ENCODE results near the gene UGT1A10.

UGT1A10 gene

DNA sequence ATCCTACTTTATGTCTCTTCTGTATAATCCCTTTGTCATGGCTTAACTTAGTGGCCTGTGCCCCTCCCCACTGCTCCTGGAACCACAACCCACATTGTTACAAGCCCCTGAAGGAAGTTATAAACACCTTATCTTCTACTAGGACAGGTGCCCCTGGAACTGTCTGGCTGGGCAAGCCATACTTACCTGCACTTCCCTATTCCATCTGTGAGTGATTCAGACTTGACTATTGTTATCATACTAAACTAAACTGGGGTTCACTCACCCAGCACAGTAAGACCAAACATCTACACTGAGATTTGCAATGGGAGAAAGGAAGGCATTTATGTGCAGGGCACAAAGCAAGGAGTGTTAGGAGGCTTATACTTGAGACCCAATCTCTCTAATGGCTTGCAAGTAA is 52.8 kb downstream of the UGT1A10 start:
- Histone ChIP-seq H3K9me3 (ENCODE audit: severe bottlenecking) (no peaks in the 10 kb centered on the region), H3K27ac (ENCODE audit: poor library complexity, severe bottlenecking) (peak overlapping the region; percentile 87), H3K4me3 (ENCODE audit: severe bottlenecking) (no peak overlapping the region), H3K4me1 (ENCODE audit: insufficient read depth, poor library complexity, severe bottlenecking) (peaks cover 25% of the 10 kb centered on the region), H3K36me3 (ENCODE audit: low read depth) (no peaks in the 10 kb centered on the region), H3K27me3 (ENCODE audit: insufficient read depth, poor library complexity, severe bottlenecking) (no peaks in the 10 kb centered on the region)
- no peak for ATAC-seq (ENCODE audit: low read depth)
- DNase-seq (ENCODE audit: low spot score): no peak
- TF ChIP-seq, protein P1, sequence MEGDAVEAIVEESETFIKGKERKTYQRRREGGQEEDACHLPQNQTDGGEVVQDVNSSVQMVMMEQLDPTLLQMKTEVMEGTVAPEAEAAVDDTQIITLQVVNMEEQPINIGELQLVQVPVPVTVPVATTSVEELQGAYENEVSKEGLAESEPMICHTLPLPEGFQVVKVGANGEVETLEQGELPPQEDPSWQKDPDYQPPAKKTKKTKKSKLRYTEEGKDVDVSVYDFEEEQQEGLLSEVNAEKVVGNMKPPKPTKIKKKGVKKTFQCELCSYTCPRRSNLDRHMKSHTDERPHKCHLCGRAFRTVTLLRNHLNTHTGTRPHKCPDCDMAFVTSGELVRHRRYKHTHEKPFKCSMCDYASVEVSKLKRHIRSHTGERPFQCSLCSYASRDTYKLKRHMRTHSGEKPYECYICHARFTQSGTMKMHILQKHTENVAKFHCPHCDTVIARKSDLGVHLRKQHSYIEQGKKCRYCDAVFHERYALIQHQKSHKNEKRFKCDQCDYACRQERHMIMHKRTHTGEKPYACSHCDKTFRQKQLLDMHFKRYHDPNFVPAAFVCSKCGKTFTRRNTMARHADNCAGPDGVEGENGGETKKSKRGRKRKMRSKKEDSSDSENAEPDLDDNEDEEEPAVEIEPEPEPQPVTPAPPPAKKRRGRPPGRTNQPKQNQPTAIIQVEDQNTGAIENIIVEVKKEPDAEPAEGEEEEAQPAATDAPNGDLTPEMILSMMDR (IDR thresholded peaks at IDR 0.05; ENCODE audit: poor library complexity, severe bottlenecking): no peak

DNA sequence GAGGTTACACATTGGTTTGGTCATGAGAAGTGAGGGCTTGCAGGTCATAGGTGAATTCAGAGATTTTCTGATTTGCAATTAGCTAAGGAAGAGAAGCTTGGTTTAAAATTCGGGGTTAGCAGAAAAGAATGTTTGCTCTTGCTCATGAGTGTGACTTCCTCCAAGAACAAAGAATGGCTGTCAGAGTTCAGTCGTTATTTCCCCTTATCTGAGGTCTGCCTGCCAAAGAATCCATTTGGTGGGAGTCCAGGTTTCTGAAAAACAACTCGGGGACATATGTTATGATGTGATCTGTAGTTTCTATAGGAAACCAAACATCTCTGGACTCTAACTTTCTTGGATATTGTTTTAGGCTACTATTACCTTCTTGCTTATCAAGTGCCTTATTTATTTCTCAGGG is 53.3 kb downstream of the UGT1A10 start:
- TF ChIP-seq, protein P1 (IDR thresholded peaks at IDR 0.05; ENCODE audit: poor library complexity, severe bottlenecking): no peak
- no peak for ATAC-seq (ENCODE audit: low read depth)
- no peak for DNase-seq (ENCODE audit: low spot score)
- peak overlapping the region; percentile 87 for H3K27ac ChIP-seq (ENCODE audit: poor library complexity, severe bottlenecking)
- peaks cover 25% of the 10 kb centered on the region for H3K4me1 ChIP-seq (ENCODE audit: insufficient read depth, poor library complexity, severe bottlenecking)
- H3K4me3 ChIP-seq (ENCODE audit: severe bottlenecking): no peak overlapping the region
- H3K27me3 ChIP-seq (ENCODE audit: insufficient read depth, poor library complexity, severe bottlenecking): no peaks in the 10 kb centered on the region
- no peaks in the 10 kb centered on the region for H3K9me3 ChIP-seq (ENCODE audit: severe bottlenecking)
- H3K36me3 ChIP-seq (ENCODE audit: low read depth): no peaks in the 10 kb centered on the region

DNA sequence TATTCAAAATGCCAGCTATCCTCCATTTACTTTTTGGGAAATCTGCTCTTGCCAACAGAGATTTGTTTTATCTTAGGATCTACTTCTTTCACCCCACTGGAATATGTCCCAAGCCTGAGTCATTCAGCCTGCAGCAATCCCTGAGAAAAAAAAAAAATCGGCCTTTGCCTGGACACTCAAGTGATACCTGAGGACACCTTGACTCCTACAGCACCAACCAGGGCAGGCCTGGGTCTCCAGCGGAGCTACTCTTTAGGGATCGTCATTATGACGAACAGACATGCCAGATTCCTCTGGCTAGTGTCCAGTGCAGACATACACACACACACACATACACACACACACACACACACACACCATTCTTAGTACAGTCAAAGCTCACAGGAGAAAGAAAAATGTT is 54.2 kb downstream of the UGT1A10 start:
- ATAC-seq (ENCODE audit: low read depth): peak; percentile 69
- no peak overlapping the region for H3K4me3 ChIP-seq (ENCODE audit: severe bottlenecking)
- TF ChIP-seq, protein P1 (IDR thresholded peaks at IDR 0.05; ENCODE audit: poor library complexity, severe bottlenecking): no peak
- peak overlapping the region; percentile 87 for H3K27ac ChIP-seq (ENCODE audit: poor library complexity, severe bottlenecking)
- DNase-seq (ENCODE audit: low spot score): peak; percentile 83
- no peaks in the 10 kb centered on the region for H3K27me3 ChIP-seq (ENCODE audit: insufficient read depth, poor library complexity, severe bottlenecking)
- H3K9me3 ChIP-seq (ENCODE audit: severe bottlenecking): no peaks in the 10 kb centered on the region
- H3K36me3 ChIP-seq (ENCODE audit: low read depth): no peaks in the 10 kb centered on the region
- peaks cover 25% of the 10 kb centered on the region for H3K4me1 ChIP-seq (ENCODE audit: insufficient read depth, poor library complexity, severe bottlenecking)

DNA sequence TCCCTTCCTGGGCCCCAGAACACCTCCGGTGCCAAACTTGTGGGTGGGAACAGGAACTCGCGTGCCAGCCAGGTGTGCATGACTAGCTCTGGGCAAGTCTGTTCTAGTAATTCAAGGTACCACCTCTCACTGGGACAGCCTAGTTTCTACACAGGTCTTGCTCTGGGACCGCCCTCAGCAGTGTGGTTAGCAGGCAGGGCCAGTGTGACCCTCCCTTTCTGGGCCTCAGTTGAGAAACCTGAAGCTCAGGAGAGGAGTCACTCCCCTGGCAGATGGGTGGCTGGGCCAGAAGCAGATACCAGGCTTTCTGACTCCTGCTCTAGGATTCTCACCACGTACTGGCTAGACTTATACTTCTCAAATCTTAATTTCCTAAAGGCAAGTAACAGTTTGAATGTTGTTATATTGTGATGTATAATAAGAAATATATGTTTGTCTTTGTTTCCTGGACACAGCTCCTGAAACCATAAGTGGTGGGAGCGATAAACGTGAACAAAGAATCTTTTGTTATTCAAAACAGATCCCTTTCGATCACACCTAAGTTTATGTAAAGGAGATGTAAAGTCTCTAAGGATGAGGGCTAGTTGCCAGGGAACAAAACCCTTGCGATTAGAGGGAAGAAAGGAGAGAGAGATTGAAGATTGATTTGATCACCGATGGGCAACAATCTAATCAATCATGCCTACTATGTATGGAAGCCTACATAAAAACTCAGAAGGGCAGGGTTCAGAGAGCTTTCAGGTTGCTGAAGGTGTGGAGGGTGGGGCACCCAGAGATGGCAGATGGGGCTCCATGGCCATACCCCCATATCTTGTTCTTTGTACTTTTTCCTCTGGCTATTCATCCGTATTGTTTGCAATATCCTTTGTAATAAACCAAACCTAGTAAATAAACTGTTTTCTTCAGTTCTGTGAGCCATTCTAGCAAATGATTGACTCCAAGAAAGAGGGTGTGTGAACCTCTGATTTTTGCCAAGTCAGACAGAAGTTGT is 55.5 kb downstream of the UGT1A10 start:
- Histone ChIP-seq H3K36me3 (ENCODE audit: low read depth) (no peaks in the 10 kb centered on the region), H3K27me3 (ENCODE audit: insufficient read depth, poor library complexity, severe bottlenecking) (no peaks in the 10 kb centered on the region), H3K4me1 (ENCODE audit: insufficient read depth, poor library complexity, severe bottlenecking) (peaks cover 25% of the 10 kb centered on the region), H3K9me3 (ENCODE audit: severe bottlenecking) (no peaks in the 10 kb centered on the region), H3K4me3 (ENCODE audit: severe bottlenecking) (peak overlapping the region; percentile 22), H3K27ac (ENCODE audit: poor library complexity, severe bottlenecking) (peak overlapping the region; percentile 87)
- peak; percentile 95 for DNase-seq (ENCODE audit: low spot score)
- ATAC-seq (ENCODE audit: low read depth): peak; percentile 97
- TF ChIP-seq, protein P1 (IDR thresholded peaks at IDR 0.05; ENCODE audit: poor library complexity, severe bottlenecking): no peak

DNA sequence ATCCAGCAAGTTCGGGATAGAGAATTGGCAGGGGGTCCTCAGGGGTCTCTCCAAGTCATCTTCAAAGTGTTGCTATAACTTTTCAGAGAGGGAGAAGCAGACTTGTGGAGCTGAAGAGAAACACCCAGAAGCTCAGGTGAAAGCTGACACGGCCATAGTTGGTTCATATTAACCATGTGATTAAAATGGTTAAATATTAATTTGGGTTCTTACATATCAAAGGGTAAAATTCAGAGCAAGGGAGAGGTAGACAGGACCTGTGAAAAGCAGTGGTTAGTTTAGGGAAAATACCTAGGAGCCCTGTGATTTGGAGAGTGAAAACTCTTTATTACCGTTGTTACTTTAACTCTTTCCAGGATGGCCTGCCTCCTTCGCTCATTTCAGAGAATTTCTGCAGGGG is 56.4 kb downstream of the UGT1A10 start, which contains the start of gene UGT1A6:
UGT1A6 (plus strand) TSS at position 243 of the 400 bp plus-strand sequence; CDS start at position 358, 115 bp downstream.
- Histone ChIP-seq H3K4me3 (ENCODE audit: severe bottlenecking) (peak within 1 kb of the TSS; percentile 22), H3K27ac (ENCODE audit: poor library complexity, severe bottlenecking) (peak within 1 kb of the TSS; percentile 87), H3K36me3 (ENCODE audit: low read depth) (no peaks in the 10 kb centered on the region), H3K27me3 (ENCODE audit: insufficient read depth, poor library complexity, severe bottlenecking) (no peaks in the 10 kb centered on the region), H3K4me1 (ENCODE audit: insufficient read depth, poor library complexity, severe bottlenecking) (peaks cover 25% of the 10 kb centered on the region), H3K9me3 (ENCODE audit: severe bottlenecking) (no peaks in the 10 kb centered on the region)
- DNase-seq (ENCODE audit: low spot score) (no peak), ATAC-seq (ENCODE audit: low read depth) (no peak)
- TF ChIP-seq, protein P1 (IDR thresholded peaks at IDR 0.05; ENCODE audit: poor library complexity, severe bottlenecking): no peak
